Measurements from ENCODE around the gene DCAF12L1. TPM values are rescaled to one million over a fixed set of nuclear protein-coding genes. Genes with fewer than 3 reads are reported as not detected.

Gene DCAF12L1
- total RNA-seq (not detected), polyA plus RNA-seq (not detected)

DNA sequence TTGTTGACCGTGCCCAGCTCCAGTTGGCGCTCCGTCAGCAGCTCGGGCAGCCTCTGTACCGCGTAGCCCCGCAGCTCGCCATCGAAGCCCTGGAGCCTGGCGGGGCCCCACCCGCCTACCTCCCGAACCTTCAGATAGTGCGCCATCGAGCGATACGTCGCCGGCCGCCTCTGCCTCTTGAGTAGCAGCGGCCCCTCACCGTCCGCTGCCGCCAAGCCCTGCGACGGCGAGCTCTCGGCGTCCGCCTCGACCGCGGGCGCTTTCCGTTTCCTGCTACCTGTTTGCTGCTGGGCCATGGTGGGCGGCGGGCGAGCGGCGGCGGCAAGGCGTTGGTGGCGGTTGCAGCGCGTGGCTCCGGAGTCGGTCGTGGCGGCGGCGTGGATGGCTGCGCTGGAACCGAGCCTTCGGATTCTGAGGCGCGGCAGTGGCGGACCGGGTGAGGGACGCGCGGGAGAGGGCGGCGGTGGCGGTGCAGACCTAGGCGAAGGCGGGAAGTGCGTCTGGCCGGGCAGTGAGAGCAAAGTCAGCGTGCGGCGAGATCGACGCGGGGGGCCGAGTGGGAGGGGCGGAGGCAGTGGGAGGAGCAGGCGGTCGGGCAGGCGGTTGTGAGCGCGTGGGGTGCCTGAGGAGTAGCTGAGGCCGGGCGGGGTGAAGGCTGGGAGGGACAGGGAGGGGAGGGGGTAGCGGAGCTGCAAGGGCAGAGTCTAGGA is at the start of gene DCAF12L1:
Gene DCAF12L1, minus strand, starts transcription at position 502 of the 710 bp plus-strand sequence. Its CDS starts 206 bp downstream, at position 296.
- no peak within 1 kb of the TSS for H3K27ac Mint-ChIP-seq
- Histone ChIP-seq H3K27me3 (ENCODE audit: control insufficient read depth, insufficient read depth, low read length) (no peaks in the 10 kb centered on the region), H3K9me3 (ENCODE audit: control insufficient read depth in 2 of 2, low read length in 2 of 2) (no peaks in the 10 kb centered on the region), H3K27ac (ENCODE audit: insufficient read depth, low read length, poor library complexity, severe bottlenecking) (no peak within 1 kb of the TSS), H3K36me3 (ENCODE audit: control insufficient read depth, insufficient read depth, low read length) (no peaks in the 10 kb centered on the region), H3K4me3 (ENCODE audit: low read depth, low read length) (no peak within 1 kb of the TSS), H3K4me1 (ENCODE audit: control insufficient read depth, insufficient read depth, low read length, poor library complexity, severe bottlenecking) (no peaks in the 10 kb centered on the region)
- no peaks in the 10 kb centered on the region for H3K27me3 Mint-ChIP-seq
- no peak for ATAC-seq (ENCODE audit: low read depth in 2 of 2)
- no peaks in the 10 kb centered on the region for H3K36me3 Mint-ChIP-seq
- DNase-seq: no peak
- peaks cover 0 to 4% (median 0%) of the 10 kb centered on the region in 7 donors for H3K9me3 Mint-ChIP-seq
- no peaks in the 10 kb centered on the region for H3K4me1 Mint-ChIP-seq
- H3K4me3 Mint-ChIP-seq: no peak within 1 kb of the TSS

DNA sequence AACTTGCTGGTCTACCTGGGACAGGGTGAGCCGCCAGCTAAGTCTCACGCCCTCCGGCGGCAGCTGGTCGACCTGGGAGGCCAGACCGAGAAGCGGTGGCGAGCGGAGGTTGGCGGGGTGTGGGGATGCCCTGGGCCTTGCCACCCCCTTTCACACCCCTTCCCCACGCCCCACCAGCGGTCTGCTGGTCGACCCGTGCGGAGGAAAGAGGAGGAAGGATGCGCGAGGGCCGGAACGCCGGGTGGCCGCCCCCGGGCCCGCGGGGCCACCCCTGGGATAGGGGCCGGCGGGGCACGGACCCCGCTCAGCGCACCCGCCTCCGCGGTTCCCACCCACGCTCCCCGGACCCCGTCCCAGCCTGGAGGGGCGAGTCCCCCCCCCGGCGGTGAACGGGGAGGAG is 28.3 kb upstream of the DCAF12L1 start:
- Mint-ChIP-seq H3K27ac (no peak overlapping the region), H3K27me3 (no peaks in the 10 kb centered on the region), H3K36me3 (no peaks in the 10 kb centered on the region), H3K9me3 (no peaks in the 10 kb centered on the region), H3K4me1 (no peaks in the 10 kb centered on the region), H3K4me3 (no peak overlapping the region)
- Histone ChIP-seq H3K36me3 (ENCODE audit: control insufficient read depth, insufficient read depth, low read length) (no peaks in the 10 kb centered on the region), H3K27me3 (ENCODE audit: control insufficient read depth, insufficient read depth, low read length) (no peaks in the 10 kb centered on the region), H3K9me3 (ENCODE audit: control insufficient read depth in 2 of 2, low read length in 2 of 2) (no peaks in the 10 kb centered on the region), H3K4me1 (ENCODE audit: control insufficient read depth, insufficient read depth, low read length, poor library complexity, severe bottlenecking) (no peaks in the 10 kb centered on the region), H3K4me3 (ENCODE audit: low read depth, low read length) (no peak overlapping the region), H3K27ac (ENCODE audit: insufficient read depth, low read length, poor library complexity, severe bottlenecking) (no peak overlapping the region)
- ATAC-seq (ENCODE audit: low read depth in 2 of 2) (no peak), DNase-seq (no peak)

DNA sequence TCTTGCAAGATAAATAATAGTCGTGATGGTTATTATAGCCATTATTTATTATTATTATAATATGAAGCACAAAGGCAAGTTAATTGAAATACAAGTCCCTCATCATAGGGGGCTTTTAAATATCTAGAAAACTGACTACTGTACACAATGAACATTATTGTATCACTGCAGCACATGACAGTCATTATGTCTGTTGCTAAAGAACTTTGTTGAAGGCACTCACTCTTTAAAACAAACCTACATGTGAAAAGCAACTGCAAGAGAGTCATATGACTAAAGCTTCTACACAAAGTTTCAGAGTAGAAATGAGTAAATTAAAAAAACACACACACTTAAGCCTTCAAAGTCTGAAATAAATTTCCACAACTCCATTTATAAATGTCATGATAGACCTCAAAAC is 23.3 kb upstream of the DCAF12L1 start:
- no peaks in the 10 kb centered on the region for H3K4me1 Mint-ChIP-seq
- H3K9me3 Mint-ChIP-seq: no peaks in the 10 kb centered on the region
- H3K27me3 Mint-ChIP-seq: no peaks in the 10 kb centered on the region
- Histone ChIP-seq H3K9me3 (ENCODE audit: control insufficient read depth in 2 of 2, low read length in 2 of 2) (no peaks in the 10 kb centered on the region), H3K27me3 (ENCODE audit: control insufficient read depth, insufficient read depth, low read length) (no peaks in the 10 kb centered on the region), H3K36me3 (ENCODE audit: control insufficient read depth, insufficient read depth, low read length) (no peaks in the 10 kb centered on the region), H3K27ac (ENCODE audit: insufficient read depth, low read length, poor library complexity, severe bottlenecking) (no peak overlapping the region), H3K4me3 (ENCODE audit: low read depth, low read length) (no peak overlapping the region), H3K4me1 (ENCODE audit: control insufficient read depth, insufficient read depth, low read length, poor library complexity, severe bottlenecking) (no peaks in the 10 kb centered on the region)
- no peak for DNase-seq
- no peak overlapping the region for H3K27ac Mint-ChIP-seq
- no peak overlapping the region for H3K4me3 Mint-ChIP-seq
- ATAC-seq (ENCODE audit: low read depth in 2 of 2): no peak
- no peaks in the 10 kb centered on the region for H3K36me3 Mint-ChIP-seq

DNA sequence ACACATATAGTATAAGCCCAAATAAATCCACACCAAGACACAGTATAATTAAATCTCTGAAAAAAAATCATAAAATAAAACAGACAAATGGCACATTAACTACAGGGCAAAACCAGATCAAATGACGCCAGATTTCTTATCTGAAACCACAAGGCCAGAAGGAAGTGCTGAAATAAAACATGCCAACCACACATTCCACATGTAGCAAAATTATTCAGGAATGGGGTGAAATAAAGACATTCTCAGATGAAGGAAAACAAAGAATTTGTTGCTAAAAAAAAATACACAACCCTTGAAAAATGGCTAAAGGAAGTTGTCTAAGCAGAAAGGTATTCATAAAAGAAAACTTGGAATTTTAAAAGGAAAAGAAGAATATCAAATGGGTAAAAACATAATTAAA is 4.5 kb upstream of the DCAF12L1 start:
- Mint-ChIP-seq H3K9me3 (peaks cover 0 to 7% (median 0%) of the 10 kb centered on the region in 7 donors), H3K27me3 (no peaks in the 10 kb centered on the region), H3K4me3 (no peak overlapping the region), H3K36me3 (no peaks in the 10 kb centered on the region), H3K27ac (no peak overlapping the region), H3K4me1 (no peaks in the 10 kb centered on the region)
- no peaks in the 10 kb centered on the region for H3K27me3 ChIP-seq (ENCODE audit: control insufficient read depth, insufficient read depth, low read length)
- DNase-seq: no peak
- H3K36me3 ChIP-seq (ENCODE audit: control insufficient read depth, insufficient read depth, low read length): no peaks in the 10 kb centered on the region
- H3K27ac ChIP-seq (ENCODE audit: insufficient read depth, low read length, poor library complexity, severe bottlenecking): no peak overlapping the region
- H3K4me1 ChIP-seq (ENCODE audit: control insufficient read depth, insufficient read depth, low read length, poor library complexity, severe bottlenecking): no peaks in the 10 kb centered on the region
- H3K4me3 ChIP-seq (ENCODE audit: low read depth, low read length): no peak overlapping the region
- no peaks in the 10 kb centered on the region for H3K9me3 ChIP-seq (ENCODE audit: control insufficient read depth in 2 of 2, low read length in 2 of 2)
- ATAC-seq (ENCODE audit: low read depth in 2 of 2): no peak

DNA sequence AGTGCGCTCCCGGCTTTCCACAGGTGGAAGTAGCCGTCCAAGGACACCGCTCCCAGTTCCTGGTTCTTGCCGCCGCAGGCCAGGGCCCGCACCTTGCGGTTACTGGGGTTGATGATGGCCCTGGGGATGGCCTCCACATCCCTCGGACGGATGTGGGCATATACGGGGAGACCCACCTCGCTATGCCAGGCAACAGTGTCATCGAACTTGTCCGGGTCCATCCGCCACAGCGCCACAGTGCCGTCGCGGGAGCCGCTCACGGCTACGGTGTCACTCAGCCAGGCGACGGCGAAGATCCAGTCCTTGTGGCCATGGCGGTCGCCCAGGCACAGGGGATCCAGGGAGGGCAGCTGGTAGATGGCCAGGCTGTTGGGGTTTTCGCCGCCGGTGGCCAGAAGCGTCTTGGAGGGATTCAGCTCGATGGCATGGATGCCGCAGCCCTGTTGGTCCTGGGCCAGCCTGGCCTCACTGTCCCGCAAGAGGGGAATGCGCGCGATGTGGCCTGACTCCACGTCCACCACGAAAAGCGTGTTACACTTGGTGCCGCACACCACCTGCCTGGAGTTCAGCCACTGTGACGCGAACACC is 795 bp downstream of the DCAF12L1 start:
- peaks cover 0 to 2% (median 0%) of the 10 kb centered on the region in 7 donors for H3K9me3 Mint-ChIP-seq
- Histone ChIP-seq H3K27ac (ENCODE audit: insufficient read depth, low read length, poor library complexity, severe bottlenecking) (no peak overlapping the region), H3K4me3 (ENCODE audit: low read depth, low read length) (no peak overlapping the region), H3K9me3 (ENCODE audit: control insufficient read depth in 2 of 2, low read length in 2 of 2) (no peaks in the 10 kb centered on the region), H3K36me3 (ENCODE audit: control insufficient read depth, insufficient read depth, low read length) (no peaks in the 10 kb centered on the region), H3K4me1 (ENCODE audit: control insufficient read depth, insufficient read depth, low read length, poor library complexity, severe bottlenecking) (no peaks in the 10 kb centered on the region), H3K27me3 (ENCODE audit: control insufficient read depth, insufficient read depth, low read length) (no peaks in the 10 kb centered on the region)
- no peaks in the 10 kb centered on the region for H3K27me3 Mint-ChIP-seq
- no peak overlapping the region for H3K4me3 Mint-ChIP-seq
- DNase-seq (no peak), ATAC-seq (ENCODE audit: low read depth in 2 of 2) (no peak)
- no peaks in the 10 kb centered on the region for H3K4me1 Mint-ChIP-seq
- no peaks in the 10 kb centered on the region for H3K36me3 Mint-ChIP-seq
- no peak overlapping the region for H3K27ac Mint-ChIP-seq

DNA sequence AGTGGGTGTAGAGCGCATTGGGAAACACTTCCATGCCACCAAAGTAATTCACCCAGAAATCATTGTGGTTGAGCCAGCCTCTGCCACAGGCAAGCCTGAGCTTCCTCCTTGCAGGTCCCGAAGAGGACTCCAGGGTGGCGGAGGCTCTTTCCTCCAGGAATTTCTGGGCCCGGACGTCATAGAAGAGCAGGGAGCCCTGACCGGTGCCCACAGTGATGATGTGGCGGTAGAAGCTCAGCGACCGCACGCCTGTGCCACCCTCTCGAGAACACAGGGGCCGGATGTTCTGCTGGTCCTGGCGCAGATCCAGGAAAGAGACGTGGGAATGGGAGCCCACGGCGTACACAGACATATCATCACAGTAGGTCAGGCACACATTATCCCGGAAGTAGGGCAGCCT is 1.3 kb downstream of the DCAF12L1 start:
- H3K4me3 Mint-ChIP-seq: no peak overlapping the region
- H3K27me3 Mint-ChIP-seq: no peaks in the 10 kb centered on the region

DNA sequence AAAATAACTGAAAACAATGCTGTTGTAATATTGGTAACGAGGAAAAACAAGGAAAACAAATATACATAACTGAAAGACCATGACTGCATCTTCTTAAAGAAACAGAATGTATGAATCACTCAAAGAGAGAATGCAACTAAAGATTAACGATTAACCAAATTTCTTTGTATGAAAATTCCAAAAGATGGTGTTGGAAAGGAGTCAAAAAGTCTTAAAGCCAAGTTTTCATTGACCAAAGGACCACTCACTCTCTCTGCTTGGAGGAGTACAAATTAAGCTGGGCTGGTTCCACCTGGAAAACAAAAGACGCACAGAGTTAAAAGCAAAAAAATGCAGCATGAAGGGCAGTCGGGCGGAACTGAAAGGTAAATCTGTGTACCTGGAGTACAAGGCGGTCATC is 1.8 kb downstream of the DCAF12L1 start:
- Histone ChIP-seq H3K27ac (ENCODE audit: insufficient read depth, low read length, poor library complexity, severe bottlenecking) (no peak overlapping the region), H3K9me3 (ENCODE audit: control insufficient read depth in 2 of 2, low read length in 2 of 2) (no peaks in the 10 kb centered on the region), H3K36me3 (ENCODE audit: control insufficient read depth, insufficient read depth, low read length) (no peaks in the 10 kb centered on the region), H3K4me1 (ENCODE audit: control insufficient read depth, insufficient read depth, low read length, poor library complexity, severe bottlenecking) (no peaks in the 10 kb centered on the region), H3K4me3 (ENCODE audit: low read depth, low read length) (no peak overlapping the region), H3K27me3 (ENCODE audit: control insufficient read depth, insufficient read depth, low read length) (no peaks in the 10 kb centered on the region)
- no peak overlapping the region for H3K4me3 Mint-ChIP-seq
- no peak overlapping the region for H3K27ac Mint-ChIP-seq
- H3K9me3 Mint-ChIP-seq: peaks cover 0 to 2% (median 0%) of the 10 kb centered on the region in 7 donors
- no peak for DNase-seq
- ATAC-seq (ENCODE audit: low read depth in 2 of 2): no peak
- no peaks in the 10 kb centered on the region for H3K36me3 Mint-ChIP-seq
- no peaks in the 10 kb centered on the region for H3K27me3 Mint-ChIP-seq
- no peaks in the 10 kb centered on the region for H3K4me1 Mint-ChIP-seq

More for the DNA sequence above, 1.3 kb downstream of the DCAF12L1 start:
- Mint-ChIP-seq H3K4me1 (no peaks in the 10 kb centered on the region), H3K9me3 (peaks cover 0 to 2% (median 0%) of the 10 kb centered on the region in 7 donors), H3K27ac (no peak overlapping the region), H3K36me3 (no peaks in the 10 kb centered on the region)
- H3K9me3 ChIP-seq (ENCODE audit: control insufficient read depth in 2 of 2, low read length in 2 of 2): no peaks in the 10 kb centered on the region
- H3K27me3 ChIP-seq (ENCODE audit: control insufficient read depth, insufficient read depth, low read length): no peaks in the 10 kb centered on the region
- H3K27ac ChIP-seq (ENCODE audit: insufficient read depth, low read length, poor library complexity, severe bottlenecking): no peak overlapping the region
- H3K36me3 ChIP-seq (ENCODE audit: control insufficient read depth, insufficient read depth, low read length): no peaks in the 10 kb centered on the region
- H3K4me1 ChIP-seq (ENCODE audit: control insufficient read depth, insufficient read depth, low read length, poor library complexity, severe bottlenecking): no peaks in the 10 kb centered on the region
- ATAC-seq (ENCODE audit: low read depth in 2 of 2): no peak
- no peak overlapping the region for H3K4me3 ChIP-seq (ENCODE audit: low read depth, low read length)
- DNase-seq: no peak

DNA sequence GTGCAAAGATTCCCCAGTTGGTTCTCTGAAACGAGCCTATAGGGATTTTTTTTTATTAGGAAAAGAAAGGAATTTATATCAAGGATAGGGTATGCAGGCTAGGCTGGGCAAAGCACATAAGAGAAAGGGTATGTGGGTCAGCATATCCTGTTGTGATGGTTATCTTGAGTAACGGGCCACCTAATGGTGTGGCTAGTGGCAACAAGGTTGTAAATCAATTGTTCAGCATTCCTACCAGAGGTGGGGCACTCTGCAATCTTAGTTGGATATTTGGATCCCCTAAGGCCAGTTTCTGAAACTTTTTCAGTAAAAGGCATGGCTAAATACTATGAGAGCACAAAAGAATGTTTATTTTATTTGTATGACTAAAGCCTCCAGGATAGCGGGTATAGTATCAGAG is 42.7 kb downstream of the DCAF12L1 start:
- Mint-ChIP-seq H3K36me3 (no peaks in the 10 kb centered on the region), H3K27ac (no peak overlapping the region), H3K4me1 (no peaks in the 10 kb centered on the region), H3K27me3 (no peaks in the 10 kb centered on the region), H3K4me3 (no peak overlapping the region), H3K9me3 (peaks cover 0 to 8% (median 4%) of the 10 kb centered on the region in 7 donors)
- Histone ChIP-seq H3K4me1 (ENCODE audit: control insufficient read depth, insufficient read depth, low read length, poor library complexity, severe bottlenecking) (no peaks in the 10 kb centered on the region), H3K4me3 (ENCODE audit: low read depth, low read length) (no peak overlapping the region), H3K27ac (ENCODE audit: insufficient read depth, low read length, poor library complexity, severe bottlenecking) (no peak overlapping the region), H3K36me3 (ENCODE audit: control insufficient read depth, insufficient read depth, low read length) (no peaks in the 10 kb centered on the region), H3K9me3 (ENCODE audit: control insufficient read depth in 2 of 2, low read length in 2 of 2) (no peaks in the 10 kb centered on the region), H3K27me3 (ENCODE audit: control insufficient read depth, insufficient read depth, low read length) (no peaks in the 10 kb centered on the region)
- no peak for DNase-seq
- no peak for ATAC-seq (ENCODE audit: low read depth in 2 of 2)

Data from CD4-positive, CD25-positive, alpha-beta regulatory T cell (primary cell).